HepG2 (cell line): ENCODE measurements around the gene PCBP1. TPM values are rescaled to one million over a fixed set of nuclear protein-coding genes. Genes with fewer than 3 reads are reported as not detected.

ENCODE experiments used
- ATAC-seq: fragments of 200-7000 bp; cut with Tn5 transposase; 3 replicates; pipeline ENCODE4 v1.9.1; 2020; ENCODE audit warnings: mild to moderate bottlenecking, moderate library complexity
- BruUV-seq: library from RNA; stranded (reverse); fragments of 400-500 nt; replicated peaks from 2 replicates; lab custom pipeline; 2021; lab: Mats Ljungman, UMichigan
- CTCF ChIA-PET: fragments of 300-600 bp; formaldehyde crosslinking; extraction: SDS; loops from one replicate; lab custom pipeline; 2021; ENCODE audit warnings: low total read pairs, inconsistent platforms, low intra/inter-chr PET ratio; lab: Yijun Ruan, JAX
- POLR2A ChIA-PET: fragments of 350-600 bp; sonication (Branson Sonifier 250); formaldehyde crosslinking; loops from one replicate; lab custom pipeline; 2020; ENCODE audit warnings: antibody characterized with exemption, inconsistent platforms; lab: Yijun Ruan, JAX
- DNase-seq: peaks from one replicate; pipeline ENCODE4 v3.0.0-alpha.2; 2015; ENCODE audit warnings: low spot score
- FAIRE-seq: peaks from 3 replicates; lab custom pipeline; 2011; peaks lifted over from hg19 to GRCh38; lab: Jason Lieb, UNC
- H2AFZ ChIP-seq: one replicate; pipeline ENCODE4 v1.6.1; 2011; ENCODE audit warnings: low read length, inconsistent platforms
- H3K27ac ChIP-seq: fragments of 300-600 bp; 3 replicates; pipeline ENCODE4 v1.8.0; 2011; ENCODE audit warnings: mixed run types, mild to moderate bottlenecking, mixed read lengths, low read length, inconsistent platforms; ENCODE audit not compliant: insufficient read depth; ENCODE audit errors: extremely low read length
- H3K27me3 ChIP-seq, 2 experiments: fragments of 200-600 bp in 1 of 2; 2 replicates in 1 of 2; 3 replicates in 1 of 2; pipeline versions ENCODE4 v1.6.0 to v1.8.0; 2011; ENCODE audit warnings: low read length in 2 of 2, mild to moderate bottlenecking in 2 of 2, moderate library complexity in 2 of 2, inconsistent platforms in 1 of 2; ENCODE audit not compliant: insufficient read depth in 2 of 2, control insufficient read depth in 1 of 2
- H3K36me3 ChIP-seq, 2 experiments: fragments of 200-600 bp in 1 of 2; replicated peaks in 1 of 2; 2 replicates in 1 of 2; 3 replicates in 1 of 2; pipeline versions ENCODE4 v1.5.1 to v1.8.0; 2011; ENCODE audit warnings: low read length in 2 of 2, inconsistent platforms in 1 of 2; ENCODE audit not compliant: insufficient read depth in 2 of 2, control insufficient read depth in 1 of 2
- H3K4me1 ChIP-seq: 2 replicates; pipeline ENCODE4 v1.5.1; 2012; ENCODE audit warnings: low read length, inconsistent platforms; ENCODE audit not compliant: insufficient read depth
- H3K4me2 ChIP-seq: 2 replicates; pipeline ENCODE4 v1.6.0; 2011; ENCODE audit warnings: low read depth, low read length, inconsistent platforms
- H3K4me3 ChIP-seq, 3 experiments: fragments of 200-600 bp in 1 of 3; sonication (generic), shearing (Covaris generic) in 1 of 3; replicated peaks in 1 of 3; 2 replicates each; pipeline ENCODE4 v1.5.1; 2011 to 2016; ENCODE audit warnings: low read length in 3 of 3, inconsistent platforms in 2 of 3, low read depth in 2 of 3, mild to moderate bottlenecking in 2 of 3, control low read depth in 1 of 3, mixed read lengths in 1 of 3; ENCODE audit not compliant: insufficient read depth in 1 of 3
- H3K79me2 ChIP-seq: one replicate; pipeline ENCODE4 v1.6.1; 2011; ENCODE audit warnings: low read length, inconsistent platforms; ENCODE audit not compliant: insufficient read depth
- H3K9ac ChIP-seq: 2 replicates; pipeline ENCODE4 v1.6.0; 2011; ENCODE audit warnings: mild to moderate bottlenecking, low read depth, low read length, inconsistent platforms; ENCODE audit not compliant: insufficient read depth
- H3K9me3 ChIP-seq: 2 replicates; pipeline ENCODE4 v1.5.1; 2012; ENCODE audit warnings: mild to moderate bottlenecking, low read length
- H4K20me1 ChIP-seq: 2 replicates; pipeline ENCODE4 v1.6.0; 2011; ENCODE audit warnings: inconsistent platforms, mild to moderate bottlenecking, low read length, moderate library complexity; ENCODE audit not compliant: insufficient read depth
- ATF7 ChIP-seq, 2 experiments: fragments of 450-650 bp in 1 of 2; sonication (generic) in 1 of 2; formaldehyde crosslinking in 1 of 2; IDR thresholded peaks; 2 replicates each; pipeline versions ENCODE4 v1.4.0 to v1.6.1; 2016 to 2020; ENCODE audit warnings: antibody characterized with exemption in 1 of 2, mild to moderate bottlenecking in 1 of 2, missing genetic modification reagents in 1 of 2
- CBFB ChIP-seq: sonication (generic); formaldehyde crosslinking; IDR thresholded peaks from 2 replicates; pipeline ENCODE4 v1.4.0; 2020; ENCODE audit warnings: missing genetic modification reagents
- HNRNPUL1 ChIP-seq: fragments of 200-400 bp; formaldehyde crosslinking; IDR thresholded peaks from 2 replicates; pipeline ENCODE4 v1.6.1; 2017; ENCODE audit warnings: low read depth, mild to moderate bottlenecking, low read length, moderate library complexity
- HOXA5 ChIP-seq: sonication (generic); formaldehyde crosslinking; IDR thresholded peaks from 2 replicates; pipeline ENCODE4 v1.4.0; 2020; ENCODE audit warnings: missing genetic modification reagents
- NR2F2 ChIP-seq: IDR thresholded peaks from 2 replicates; pipeline ENCODE4 v1.6.1; 2012; ENCODE audit warnings: low read depth, inconsistent platforms, borderline replicate concordance
- RXRB ChIP-seq: IDR thresholded peaks from 2 replicates; pipeline ENCODE4 v1.6.1; 2016; ENCODE audit warnings: borderline replicate concordance, missing genetic modification reagents, missing compliant biosample characterization
- SOX6 ChIP-seq, 2 experiments: fragments of 450-650 bp in 1 of 2; sonication (generic) in 1 of 2; formaldehyde crosslinking in 1 of 2; IDR thresholded peaks; 2 replicates each; pipeline versions ENCODE4 v1.4.0 to v1.6.1; 2017 to 2020; ENCODE audit warnings: antibody characterized with exemption in 1 of 2, mild to moderate bottlenecking in 1 of 2, missing genetic modification reagents in 1 of 2
- SP140L ChIP-seq: sonication (generic); formaldehyde crosslinking; IDR thresholded peaks from 2 replicates; pipeline ENCODE4 v1.4.0; 2020; ENCODE audit warnings: missing genetic modification reagents, borderline replicate concordance
- U2AF2 ChIP-seq: fragments of 200-400 bp; formaldehyde crosslinking; IDR thresholded peaks from 2 replicates; pipeline ENCODE4 v1.6.1; 2017; ENCODE audit warnings: low read depth, mild to moderate bottlenecking, low read length
- ZBTB20 ChIP-seq: sonication (generic); formaldehyde crosslinking; IDR thresholded peaks from 2 replicates; pipeline ENCODE4 v1.8.1; 2023; ENCODE audit warnings: missing genetic modification reagents, low read depth, mild to moderate bottlenecking, borderline replicate concordance
- ZFAT ChIP-seq: sonication (generic); formaldehyde crosslinking; conservative IDR thresholded peaks from 2 replicates; pipeline ENCODE4 v1.8.1; 2023; ENCODE audit warnings: missing genetic modification reagents, inconsistent platforms
- ZKSCAN5 ChIP-seq: sonication (generic); formaldehyde crosslinking; IDR thresholded peaks from 2 replicates; pipeline ENCODE4 v1.5.1; 2020; ENCODE audit warnings: mild to moderate bottlenecking, missing genetic modification reagents
- ZNF121 ChIP-seq: sonication (generic); formaldehyde crosslinking; IDR thresholded peaks from 2 replicates; pipeline ENCODE4 v1.5.0; 2020; ENCODE audit warnings: mild to moderate bottlenecking, missing genetic modification reagents
- ZNF136 ChIP-seq: sonication (generic); formaldehyde crosslinking; IDR thresholded peaks from 2 replicates; pipeline ENCODE4 v1.8.1; 2022; ENCODE audit warnings: low read depth, mild to moderate bottlenecking, moderate library complexity, missing genetic modification reagents
- ZNF232 ChIP-seq: sonication (generic); formaldehyde crosslinking; IDR thresholded peaks from 2 replicates; pipeline ENCODE4 v1.4.0; 2020; ENCODE audit warnings: missing genetic modification reagents, borderline replicate concordance
- ZNF296 ChIP-seq: sonication (generic); formaldehyde crosslinking; conservative IDR thresholded peaks from 2 replicates; pipeline ENCODE4 v1.5.0; 2020; ENCODE audit warnings: mild to moderate bottlenecking, missing genetic modification reagents
- ZNF557 ChIP-seq: sonication (generic); formaldehyde crosslinking; IDR thresholded peaks from 2 replicates; pipeline ENCODE4 v1.4.0; 2020; ENCODE audit warnings: missing genetic modification reagents
- ZNF674 ChIP-seq: sonication (generic); formaldehyde crosslinking; IDR thresholded peaks from 2 replicates; pipeline ENCODE4 v1.5.0; 2020; ENCODE audit warnings: low read depth, mild to moderate bottlenecking, missing genetic modification reagents
- ZNF891 ChIP-seq: sonication (generic); formaldehyde crosslinking; IDR thresholded peaks from 2 replicates; pipeline ENCODE4 v1.5.0; 2020; ENCODE audit warnings: mild to moderate bottlenecking, missing genetic modification reagents
- WGBS: methylation state at CpG from one replicate; pipeline ENCODE4 v1.1.6; 2017; ENCODE audit warnings: low lambda C conversion rate; 5-methylcytosine and 5-hydroxymethylcytosine counted together
- in situ Hi-C: cut with HindIII; loops from 2 replicates; pipeline ENCODE4 v1.10.0; 2017; ENCODE audit warnings: low pct_unique_long_range_greater_than_20kb; ENCODE audit not compliant: extremely low pct_ligation_motif_present
- intact Hi-C: fragments of 100-400 bp; cut with micrococcal nuclease; formaldehyde crosslinking; loops from one replicate; pipeline ENCODE4 v1.10.0; 2022; ENCODE audit not compliant: unreplicated experiment
- polyA plus RNA-seq, 8 experiments: library from polyadenylated mRNA; depleted of rRNA in 3 of 8; stranded (reverse) in 7 of 8; unstranded in 1 of 8; fragments of >200 nt; fragmentation: Illumina TruSeq in 4 of 8; extraction: Trizol in 4 of 8; gene quantifications; 2 replicates each; pipeline versions ENCODE4 v1.2.1 to v1.2.3, GENCODE V29; 2011 to 2016; ENCODE audit warnings: low read depth in 4 of 8, missing spikeins in 1 of 8, mixed read lengths in 1 of 8; ENCODE audit not compliant: insufficient read depth in 1 of 8
- total RNA-seq, 5 experiments: library from RNA; depleted of rRNA; stranded (reverse); fragments of >200 nt; fragmentation: Illumina TruSeq; extraction: Trizol; gene quantifications; 2 replicates each; pipeline ENCODE4 v1.2.3, GENCODE V29; 2016; ENCODE audit warnings: low read depth in 1 of 5
- TF ChIP-seq, protein P1 (sequence below): sonication (generic); formaldehyde crosslinking; IDR thresholded peaks from 2 replicates; pipeline ENCODE4 v1.4.0; 2020; ENCODE audit warnings: missing genetic modification reagents
- TF ChIP-seq, protein P2 (sequence below): sonication (generic); formaldehyde crosslinking; IDR thresholded peaks from 2 replicates; pipeline ENCODE4 v1.8.0; 2022; ENCODE audit warnings: missing genetic modification reagents, low read depth, mild to moderate bottlenecking, borderline replicate concordance
- TF ChIP-seq, protein P3 (sequence below): IDR thresholded peaks from 2 replicates; pipeline ENCODE4 v1.6.1; 2016; ENCODE audit warnings: control low read depth

Gene PCBP1
- total and polyA plus RNA-seq, 2 of the 13 experiments (the other 11 are each of a cell fraction or from before 2014, with no cell fraction given): 32.0 to 137 TPM

DNA sequence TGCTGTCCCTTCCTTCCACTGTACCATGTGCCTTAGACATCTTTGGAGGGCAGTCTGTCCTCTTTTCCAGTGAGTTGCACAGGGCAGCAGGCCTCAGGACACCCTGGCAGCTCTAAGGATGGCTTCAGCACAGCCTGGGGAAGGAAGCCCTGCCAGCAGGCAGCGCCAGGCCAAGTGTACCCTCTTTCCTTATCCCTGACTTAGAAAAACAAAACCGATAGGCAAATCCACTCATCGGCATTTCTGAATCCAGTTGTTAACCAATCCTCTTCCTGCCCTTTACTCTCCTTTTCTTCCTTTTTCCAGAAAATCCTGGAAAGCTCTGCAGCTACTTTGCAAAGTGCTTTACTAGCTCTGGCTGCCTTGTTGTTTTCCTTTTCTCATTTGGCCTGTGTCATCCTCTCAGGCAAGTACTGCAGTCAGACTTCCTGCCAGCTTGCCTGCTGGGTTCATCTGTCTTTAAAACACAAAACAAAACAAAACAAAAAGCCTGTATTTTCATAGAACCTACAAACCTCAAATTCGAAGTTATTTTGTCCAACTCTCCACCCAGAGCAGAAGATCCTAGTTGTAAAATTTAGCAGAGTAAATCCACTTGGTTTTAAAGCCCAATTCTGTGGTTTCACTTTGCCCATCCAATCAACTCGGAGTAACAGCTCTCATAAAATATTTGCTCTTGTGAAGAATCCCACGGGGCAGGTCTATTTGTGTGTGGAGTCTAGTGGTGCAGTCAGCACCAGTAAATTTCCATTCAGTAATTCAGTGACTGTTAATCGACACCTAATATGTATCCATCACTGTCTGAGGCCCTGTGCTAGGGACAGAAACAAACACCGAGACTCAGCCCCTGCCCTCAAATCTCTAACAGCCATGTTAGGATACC lies 45.2 kb downstream of the PCBP1 start (continued):
- no peak for TF ChIP-seq ZNF674 (CRISPR knock-in tag)
- TF ChIP-seq, protein P1, sequence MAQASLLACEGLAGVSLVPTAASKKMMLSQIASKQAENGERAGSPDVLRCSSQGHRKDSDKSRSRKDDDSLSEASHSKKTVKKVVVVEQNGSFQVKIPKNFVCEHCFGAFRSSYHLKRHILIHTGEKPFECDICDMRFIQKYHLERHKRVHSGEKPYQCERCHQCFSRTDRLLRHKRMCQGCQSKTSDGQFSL (CRISPR knock-in tag): no peak
- TF ChIP-seq SOX6 (IDR thresholded peaks at IDR 0.05): no peak
- 0 out of 2 replicates have a peak, but pooled peaks have one; percentile 38 for TF ChIP-seq SOX6 (CRISPR knock-in tag; IDR thresholded peaks at IDR 0.05)
- TF ChIP-seq ZNF557: no peak
- peak; percentile 47; the same call in 1 of the 2 replicates for TF ChIP-seq HOXA5 (CRISPR knock-in tag)
- 0 out of 2 replicates have a peak, but pooled peaks have one; percentile 20 for TF ChIP-seq ZBTB20
- TF ChIP-seq ZNF136 (CRISPR knock-in tag): no peak; the same call in none of the 2 replicates

DNA sequence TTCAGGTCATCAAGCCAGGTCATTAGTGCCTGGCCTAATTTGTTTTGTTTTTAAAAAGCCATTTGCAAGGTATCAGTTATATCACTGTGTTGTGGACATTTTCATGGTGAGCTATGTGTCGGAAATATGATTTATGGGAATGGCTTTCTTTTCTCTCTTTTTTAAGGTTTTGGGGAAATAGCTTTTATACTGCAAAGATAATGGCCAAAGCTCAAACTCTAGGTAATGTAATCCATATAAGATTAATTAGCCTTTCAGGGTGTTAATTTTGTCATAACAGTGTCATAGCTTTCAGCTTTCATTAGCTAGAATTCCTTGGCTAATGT lies 45.8 kb downstream of the PCBP1 start:
- peaks cover 68% of the 10 kb centered on the region for H3K4me1 ChIP-seq
- in situ Hi-C loops: no loop called here
- POLR2A ChIA-PET: interaction anchor here (0.9 to 5.8 kb wide), 19 partner anchors 9 to 239 kb away, joined by 3 to 169 read pairs (median 14); partner anchors contain the start of genes C2orf42, MXD1, PCYOX1 and SNRNP27
- TF ChIP-seq ZNF232 (CRISPR knock-in tag): no peak
- TF ChIP-seq, protein P2, sequence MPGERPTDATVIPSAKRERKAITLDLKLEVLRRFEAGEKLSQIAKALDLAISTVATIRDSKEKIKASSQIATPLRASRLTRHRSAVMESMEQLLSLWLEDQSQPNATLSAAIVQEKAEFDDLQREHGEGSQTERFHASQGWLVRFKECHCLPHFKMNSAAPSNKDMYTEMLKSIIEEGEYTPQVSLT: no peak
- no peak for TF ChIP-seq HNRNPUL1
- no peak for TF ChIP-seq ZKSCAN5
- no peak for TF ChIP-seq U2AF2
- 0 out of 2 replicates have a peak, but pooled peaks have one; percentile 9 for TF ChIP-seq ZNF121 (CRISPR knock-in tag)
- no peak for TF ChIP-seq CBFB (CRISPR knock-in tag)
- no peak for TF ChIP-seq ZNF296 (CRISPR knock-in tag)
- TF ChIP-seq, protein P3, sequence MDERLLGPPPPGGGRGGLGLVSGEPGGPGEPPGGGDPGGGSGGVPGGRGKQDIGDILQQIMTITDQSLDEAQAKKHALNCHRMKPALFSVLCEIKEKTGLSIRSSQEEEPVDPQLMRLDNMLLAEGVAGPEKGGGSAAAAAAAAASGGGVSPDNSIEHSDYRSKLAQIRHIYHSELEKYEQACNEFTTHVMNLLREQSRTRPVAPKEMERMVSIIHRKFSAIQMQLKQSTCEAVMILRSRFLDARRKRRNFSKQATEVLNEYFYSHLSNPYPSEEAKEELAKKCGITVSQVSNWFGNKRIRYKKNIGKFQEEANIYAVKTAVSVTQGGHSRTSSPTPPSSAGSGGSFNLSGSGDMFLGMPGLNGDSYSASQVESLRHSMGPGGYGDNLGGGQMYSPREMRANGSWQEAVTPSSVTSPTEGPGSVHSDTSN (CRISPR knock-in tag): no peak
- TF ChIP-seq ZNF891: no peak
- 0 out of 2 replicates have a peak, but pooled peaks have one; percentile 9 for TF ChIP-seq NR2F2
- TF ChIP-seq ZFAT: no peak
- TF ChIP-seq ATF7 (IDR thresholded peaks at IDR 0.05): no peak
- TF ChIP-seq ATF7 (CRISPR knock-in tag; IDR thresholded peaks at IDR 0.05): no peak
- no peak for TF ChIP-seq RXRB (CRISPR knock-in tag)
- TF ChIP-seq SP140L: no peak

More for the DNA sequence above, 45.8 kb downstream of the PCBP1 start:
- H3K9ac ChIP-seq: peak overlapping the region; percentile 84
- H3K27me3 ChIP-seq: no peaks in the 10 kb centered on the region
- H4K20me1 ChIP-seq: no peaks in the 10 kb centered on the region
- ATAC-seq (no peak), FAIRE-seq (no peak), DNase-seq (no peak)
- peak overlapping the region; percentile 96 for H3K4me2 ChIP-seq
- WGBS: 85% methylated on average over 1 of the region's 1 CpG
- peaks cover 6% of the 10 kb centered on the region for H3K79me2 ChIP-seq
- intact Hi-C loops: no loop called here
- H3K9me3 ChIP-seq: no peaks in the 10 kb centered on the region
- no peaks in the 10 kb centered on the region for H3K36me3 ChIP-seq
- H2AFZ ChIP-seq: peak overlapping the region; percentile 86
- CTCF ChIA-PET: no interaction called here
- peak overlapping the region; percentile 53 to 74 (median 73) for H3K4me3 ChIP-seq
- peak overlapping the region; percentile 86 for H3K27ac ChIP-seq
- no TSS peak for BruUV-seq
